Karpas-422 (cell line): ENCODE data around the gene FCRLB. TPM values are rescaled to one million over a fixed set of nuclear protein-coding genes. Genes with fewer than 3 reads are reported as not detected.
"Not testable (repeated sequence)": the region's sequence is repeated elsewhere in the genome, so short reads cannot be mapped to it uniquely, and the experiment has no call there.

ENCODE experiments used
- DNase-seq: peaks from one replicate; pipeline ENCODE4 v3.0.0-alpha.2; 2015
- H2AFZ ChIP-seq: fragments of 200-600 bp; sonication (generic); 2 replicates; pipeline ENCODE4 v1.6.1; 2014; ENCODE audit warnings: antibody characterized with exemption, low read length, mixed read lengths
- H3K27ac ChIP-seq: fragments of 200-600 bp; sonication (generic); 2 replicates; pipeline ENCODE4 v1.5.1; 2014; ENCODE audit warnings: mild to moderate bottlenecking, low read length, moderate library complexity
- H3K27me3 ChIP-seq: fragments of 200-600 bp; sonication (generic); 2 replicates; pipeline ENCODE4 v1.6.1; 2014; ENCODE audit warnings: low read length, mixed read lengths
- H3K36me3 ChIP-seq: fragments of 200-600 bp; sonication (generic); 2 replicates; pipeline ENCODE4 v1.6.1; 2014; ENCODE audit warnings: low read length, mixed read lengths; ENCODE audit not compliant: insufficient read depth
- H3K4me1 ChIP-seq: fragments of 200-600 bp; sonication (generic); 2 replicates; pipeline ENCODE4 v1.6.1; 2014; ENCODE audit warnings: mild to moderate bottlenecking, low read length, mixed read lengths
- H3K4me2 ChIP-seq: fragments of 200-600 bp; sonication (generic); 2 replicates; pipeline ENCODE4 v1.6.1; 2014; ENCODE audit warnings: low read length, low read depth, mild to moderate bottlenecking; ENCODE audit not compliant: poor library complexity, severe bottlenecking
- H3K4me3 ChIP-seq: fragments of 200-600 bp; sonication (generic); 2 replicates; pipeline ENCODE4 v1.5.1; 2014; ENCODE audit warnings: mild to moderate bottlenecking, antibody characterized with exemption, low read length, mixed read lengths
- H3K79me2 ChIP-seq: fragments of 200-600 bp; sonication (generic); 2 replicates; pipeline ENCODE4 v1.6.1; 2014; ENCODE audit warnings: mild to moderate bottlenecking, low read length, mixed read lengths
- H3K9ac ChIP-seq: fragments of 200-600 bp; sonication (generic); 2 replicates; pipeline ENCODE4 v1.6.0; 2014; ENCODE audit warnings: low read length
- H3K9me2 ChIP-seq: fragments of 200-600 bp; sonication (generic), shearing (Covaris generic); replicated peaks from 2 replicates; pipeline ENCODE4 v1.6.0; 2014; ENCODE audit warnings: mild to moderate bottlenecking, low read length, moderate library complexity; ENCODE audit not compliant: insufficient read depth
- H3K9me3 ChIP-seq: fragments of 300-700, 200-600 bp; sonication (generic); 2 replicates; pipeline ENCODE4 v1.6.1; 2014; ENCODE audit warnings: low read length, mixed read lengths
- H4K20me1 ChIP-seq: fragments of 200-600 bp; sonication (generic); 2 replicates; pipeline ENCODE4 v1.6.1; 2014; ENCODE audit warnings: mild to moderate bottlenecking, antibody characterized with exemption, low read length, low read depth; ENCODE audit not compliant: insufficient read depth
- total RNA-seq: library from RNA; depleted of rRNA; stranded (reverse); fragments of >200 nt; shearing (Covaris generic); gene quantifications from 2 replicates; pipeline ENCODE4 v1.2.3, GENCODE V29; 2014; ENCODE audit warnings: low replicate concordance

The FCRLB gene
- total RNA-seq, 1 experiment from 2014 or later = 937 TPM

GRCh38 chr1:161681879-161682278, 39.5 kb upstream of the FCRLB start:
- peak overlapping the region; percentile 38; the same call in 1 of the 2 replicates for H3K27ac ChIP-seq
- H3K36me3 ChIP-seq = peaks cover 19% of the 10 kb centered on the region; the same call in 1 of the 2 replicates
- H3K4me3 ChIP-seq = no peak overlapping the region
- H4K20me1 ChIP-seq = no peaks in the 10 kb centered on the region
- H3K4me1 ChIP-seq = peaks cover 21% of the 10 kb centered on the region
- no peak overlapping the region for H2AFZ ChIP-seq
- peak; percentile 57 for DNase-seq
- no peaks in the 10 kb centered on the region for H3K27me3 ChIP-seq
- no peak overlapping the region for H3K4me2 ChIP-seq
- H3K9me2 ChIP-seq = no peaks in the 10 kb centered on the region
- H3K79me2 ChIP-seq = no peaks in the 10 kb centered on the region
- no peaks in the 10 kb centered on the region for H3K9me3 ChIP-seq
- H3K9ac ChIP-seq = no peak overlapping the region

- Histone ChIP-seq H3K79me2 (no peaks in the 10 kb centered on the region), H3K36me3 (no peaks in the 10 kb centered on the region), H3K9ac (peak overlapping the region; percentile 59), H3K27ac (peak overlapping the region; percentile 80), H2AFZ (peak overlapping the region; percentile 32), H3K4me2 (peak overlapping the region; percentile 75), H4K20me1 (no peaks in the 10 kb centered on the region), H3K4me1 (peaks cover 17% of the 10 kb centered on the region), H3K9me3 (no peaks in the 10 kb centered on the region), H3K27me3 (no peaks in the 10 kb centered on the region), H3K4me3 (peak overlapping the region; percentile 53), H3K9me2 (no peaks in the 10 kb centered on the region)
- peak; percentile 78 for DNase-seq
Observed at GRCh38 chr1:161688946-161689345, 32.4 kb upstream of the FCRLB start.

- Histone ChIP-seq H4K20me1 (no peaks in the 10 kb centered on the region), H3K36me3 (no peaks in the 10 kb centered on the region), H3K4me3 (no peak overlapping the region), H3K4me1 (peaks cover 15% of the 10 kb centered on the region), H3K9me3 (no peaks in the 10 kb centered on the region), H3K27me3 (no peaks in the 10 kb centered on the region), H3K27ac (no peak overlapping the region), H3K79me2 (no peaks in the 10 kb centered on the region), H3K9ac (no peak overlapping the region), H3K4me2 (no peak overlapping the region), H3K9me2 (no peaks in the 10 kb centered on the region), H2AFZ (no peak overlapping the region)
- no peak for DNase-seq
Observed at GRCh38 chr1:161691846-161692245, 29.5 kb upstream of the FCRLB start.

GRCh38 chr1:161693020-161693712, 28.2 kb upstream of the FCRLB start:
- H3K36me3 ChIP-seq, H3K9me2 ChIP-seq, H3K4me2 ChIP-seq, H2AFZ ChIP-seq, H3K27me3 ChIP-seq, H3K9me3 ChIP-seq, H3K4me3 ChIP-seq, H4K20me1 ChIP-seq, H3K27ac ChIP-seq, DNase-seq, H3K79me2 ChIP-seq, H3K9ac ChIP-seq: not testable (repeated sequence)
- H3K4me1 ChIP-seq = peaks cover 14% of the 10 kb centered on the region

- H3K27ac ChIP-seq, H2AFZ ChIP-seq, DNase-seq, H3K4me1 ChIP-seq, H3K36me3 ChIP-seq, H3K9me3 ChIP-seq, H3K4me2 ChIP-seq, H3K9me2 ChIP-seq, H3K79me2 ChIP-seq, H3K27me3 ChIP-seq, H3K9ac ChIP-seq, H3K4me3 ChIP-seq, H4K20me1 ChIP-seq: not testable (repeated sequence)
Observed at GRCh38 chr1:161698302-161698701, 23.0 kb upstream of the FCRLB start.

- Histone ChIP-seq H3K27ac (no peak overlapping the region), H3K79me2 (peaks cover under 1% of the 10 kb centered on the region; the same call in 1 of the 2 replicates), H3K9ac (no peak overlapping the region), H3K27me3 (no peaks in the 10 kb centered on the region), H2AFZ (no peak overlapping the region), H3K4me3 (no peak overlapping the region), H3K9me3 (no peaks in the 10 kb centered on the region), H3K9me2 (no peaks in the 10 kb centered on the region), H3K36me3 (no peaks in the 10 kb centered on the region), H4K20me1 (no peaks in the 10 kb centered on the region), H3K4me1 (peaks cover 45% of the 10 kb centered on the region), H3K4me2 (no peak overlapping the region)
- DNase-seq = no peak
Observed at GRCh38 chr1:161702250-161702649, 19.1 kb upstream of the FCRLB start.

GRCh38 chr1:161705537-161705936, 15.8 kb upstream of the FCRLB start:
- no peaks in the 10 kb centered on the region for H4K20me1 ChIP-seq
- peak; percentile 100 for DNase-seq
- H2AFZ ChIP-seq = no peak overlapping the region
- peaks cover 72% of the 10 kb centered on the region for H3K4me1 ChIP-seq
- H3K9me2 ChIP-seq = no peaks in the 10 kb centered on the region
- no peaks in the 10 kb centered on the region for H3K27me3 ChIP-seq
- no peak overlapping the region; the same call in 1 of the 2 replicates for H3K4me3 ChIP-seq
- peak overlapping the region; percentile 95 for H3K27ac ChIP-seq
- peaks cover 33% of the 10 kb centered on the region for H3K79me2 ChIP-seq
- H3K9me3 ChIP-seq = no peaks in the 10 kb centered on the region
- H3K4me2 ChIP-seq = peak overlapping the region; percentile 81
- H3K9ac ChIP-seq = peak overlapping the region; percentile 39
- peaks cover 10% of the 10 kb centered on the region for H3K36me3 ChIP-seq

- no peaks in the 10 kb centered on the region for H3K9me2 ChIP-seq
- DNase-seq = peak; percentile 90
- no peaks in the 10 kb centered on the region for H3K9me3 ChIP-seq
- peak overlapping the region; percentile 76 for H3K9ac ChIP-seq
- peak overlapping the region; percentile 68 for H3K4me3 ChIP-seq
- H3K79me2 ChIP-seq = peaks cover 33% of the 10 kb centered on the region
- no peaks in the 10 kb centered on the region for H4K20me1 ChIP-seq
- H3K4me1 ChIP-seq = peaks cover 77% of the 10 kb centered on the region
- H2AFZ ChIP-seq = no peak overlapping the region
- H3K4me2 ChIP-seq = peak overlapping the region; percentile 81
- peaks cover 16% of the 10 kb centered on the region for H3K36me3 ChIP-seq
- H3K27ac ChIP-seq = peak overlapping the region; percentile 95
- H3K27me3 ChIP-seq = no peaks in the 10 kb centered on the region
Observed at GRCh38 chr1:161706113-161706481, 15.2 kb upstream of the FCRLB start.
